NAMALWA (cell line): ENCODE measurements around the gene TTC7B.
"Not testable (repeated sequence)": the region's sequence is repeated elsewhere in the genome, so short reads cannot be mapped to it uniquely, and the experiment has no call there.

Experiments
- DNase-seq: peaks from one replicate; pipeline ENCODE4 v3.0.0-alpha.2; 2015; ENCODE audit warnings: low spot score

The TTC7B gene

GRCh38 chr14:90544971-90545370 lies 271.3 kb downstream of the TTC7B start:
- no peak for DNase-seq

- DNase-seq, result no peak
These were observed 271.7 kb downstream of the TTC7B start for GRCh38 chr14:90544566-90544965.

- DNase-seq, result no peak
These were observed 272.4 kb downstream of the TTC7B start for GRCh38 chr14:90543876-90544275.

- DNase-seq, result no peak
These were observed 275.1 kb downstream of the TTC7B start for GRCh38 chr14:90541076-90541634.

GRCh38 chr14:90540437-90540836 lies 275.8 kb downstream of the TTC7B start:
- DNase-seq, result no peak

- no peak for DNase-seq
These were observed 276.2 kb downstream of the TTC7B start for GRCh38 chr14:90539996-90540395.

- no peak for DNase-seq
These were observed 276.8 kb downstream of the TTC7B start for GRCh38 chr14:90539496-90539775.

- DNase-seq, result no peak
These were observed 277.3 kb downstream of the TTC7B start for GRCh38 chr14:90538716-90539495.

GRCh38 chr14:90538095-90538494 lies 278.1 kb downstream of the TTC7B start:
- no peak for DNase-seq

GRCh38 chr14:90536511-90537191 lies 279.6 kb downstream of the TTC7B start:
- DNase-seq, result no peak

GRCh38 chr14:90536092-90536491 lies 280.1 kb downstream of the TTC7B start:
- DNase-seq, result no peak

- DNase-seq, result no peak
These were observed 280.6 kb downstream of the TTC7B start for GRCh38 chr14:90535556-90536090.

- no peak for DNase-seq
These were observed 281.2 kb downstream of the TTC7B start for GRCh38 chr14:90534838-90535555.

GRCh38 chr14:90534091-90534837 lies 282.0 kb downstream of the TTC7B start:
- DNase-seq, result no peak

GRCh38 chr14:90533591-90534021 lies 282.6 kb downstream of the TTC7B start:
- DNase-seq, result no peak

GRCh38 chr14:90532826-90533525 lies 283.3 kb downstream of the TTC7B start:
- no peak for DNase-seq

GRCh38 chr14:90531497-90531896 lies 284.7 kb downstream of the TTC7B start:
- no peak for DNase-seq

- no peak for DNase-seq
These were observed 285.7 kb downstream of the TTC7B start for GRCh38 chr14:90530523-90530922.

GRCh38 chr14:90527978-90528377 lies 288.3 kb downstream of the TTC7B start:
- DNase-seq, result no peak

GRCh38 chr14:90526536-90526935 lies 289.7 kb downstream of the TTC7B start:
- DNase-seq, result not testable (repeated sequence)
